DOHH2 (cell line): Measurements from ENCODE around the gene OR11H1.
"Not testable (repeated sequence)": the region's sequence is repeated elsewhere in the genome, so short reads cannot be mapped to it uniquely, and the experiment has no call there.

Experiments
- CTCF ChIP-seq: fragments of 200-600 bp; sonication (generic); IDR thresholded peaks from one replicate; pipeline ENCODE4 v1.5.1; 2014; ENCODE audit warnings: antibody characterized with exemption, mild to moderate bottlenecking, low read depth, low read length; ENCODE audit not compliant: poor library complexity, severe bottlenecking
- EZH2phosphoT487 ChIP-seq: fragments of 200-600 bp; sonication (generic); IDR thresholded peaks from 2 replicates; pipeline ENCODE4 v1.6.1; 2017; ENCODE audit warnings: borderline replicate concordance, mild to moderate bottlenecking, antibody characterized with exemption, low read length, moderate library complexity, mixed read lengths

- not testable (repeated sequence) for TF ChIP-seq CTCF, EZH2phosphoT487
Observed at GRCh38 chr22:15509967-15510366, 18.0 kb upstream of the OR11H1 start.
